HepG2 (cell line): ENCODE results near the gene OAF. TPM values are rescaled to one million over a fixed set of nuclear protein-coding genes. Genes with fewer than 3 reads are reported as not detected.

Experiments
- CEBPG ChIP-seq: IDR thresholded peaks from 2 replicates; pipeline ENCODE4 v1.6.1; 2016
- FOSL2 ChIP-seq: sonication (generic); formaldehyde crosslinking; IDR thresholded peaks from 2 replicates; pipeline ENCODE4 v1.4.0; 2020; ENCODE audit warnings: missing genetic modification reagents
- HOXA9 ChIP-seq: sonication (generic); formaldehyde crosslinking; IDR thresholded peaks from 2 replicates; pipeline ENCODE4 v1.8.1; 2022; ENCODE audit warnings: missing genetic modification reagents, mild to moderate bottlenecking, moderate library complexity, borderline replicate concordance
- KDM1A ChIP-seq: IDR thresholded peaks from 2 replicates; pipeline ENCODE4 v1.6.1; 2016; ENCODE audit warnings: missing compliant biosample characterization
- MAFK ChIP-seq, 2 experiments: IDR thresholded peaks in 1 of 2; conservative IDR thresholded peaks in 1 of 2; 2 replicates each; pipeline ENCODE4 v1.6.1; 2011; ENCODE audit warnings: improper control_type of control experiment in 2 of 2, low read length in 2 of 2
- NFKBIZ ChIP-seq: IDR thresholded peaks from 2 replicates; pipeline ENCODE4 v1.6.1; 2018; ENCODE audit warnings: missing genetic modification reagents, missing compliant biosample characterization
- ONECUT2 ChIP-seq: sonication (generic); formaldehyde crosslinking; IDR thresholded peaks from 2 replicates; pipeline ENCODE4 v1.4.0; 2020; ENCODE audit warnings: missing genetic modification reagents
- PAX8 ChIP-seq: sonication (generic); formaldehyde crosslinking; IDR thresholded peaks from 2 replicates; pipeline ENCODE4 v1.8.0; 2022; ENCODE audit warnings: mild to moderate bottlenecking, missing genetic modification reagents, borderline replicate concordance
- PHF20 ChIP-seq: sonication (generic); formaldehyde crosslinking; IDR thresholded peaks from 2 replicates; pipeline ENCODE4 v1.5.0; 2020; ENCODE audit warnings: mild to moderate bottlenecking, missing genetic modification reagents
- RARA ChIP-seq: IDR thresholded peaks from 2 replicates; pipeline ENCODE4 v1.6.1; 2016; ENCODE audit warnings: missing genetic modification reagents, missing compliant biosample characterization
- RERE ChIP-seq: IDR thresholded peaks from 2 replicates; pipeline ENCODE4 v1.6.1; 2016; ENCODE audit warnings: low read depth, missing genetic modification reagents, missing compliant biosample characterization
- SAP130 ChIP-seq: IDR thresholded peaks from 2 replicates; pipeline ENCODE4 v1.6.1; 2016; ENCODE audit warnings: low read depth
- SIX4 ChIP-seq: sonication (generic); formaldehyde crosslinking; IDR thresholded peaks from 2 replicates; pipeline ENCODE4 v1.4.0; 2020; ENCODE audit warnings: missing genetic modification reagents
- SMARCE1 ChIP-seq: fragments of 450-650 bp; IDR thresholded peaks from 2 replicates; pipeline ENCODE4 v1.6.1; 2017; ENCODE audit warnings: borderline replicate concordance
- SYNCRIP ChIP-seq: fragments of 200-400 bp; formaldehyde crosslinking; IDR thresholded peaks from 2 replicates; pipeline ENCODE4 v1.6.1; 2018; ENCODE audit warnings: mild to moderate bottlenecking, low read depth, low read length; ENCODE audit not compliant: insufficient read depth
- TBX2 ChIP-seq: sonication (generic); formaldehyde crosslinking; IDR thresholded peaks from 2 replicates; pipeline ENCODE4 v1.5.0; 2020; ENCODE audit warnings: missing genetic modification reagents, mild to moderate bottlenecking, borderline replicate concordance
- ZBTB1 ChIP-seq: sonication (generic); formaldehyde crosslinking; IDR thresholded peaks from 2 replicates; pipeline ENCODE4 v1.4.0; 2020; ENCODE audit warnings: missing genetic modification reagents, borderline replicate concordance
- ZFYVE20 ChIP-seq: sonication (generic); formaldehyde crosslinking; IDR thresholded peaks from 2 replicates; pipeline ENCODE4 v1.8.0; 2023; ENCODE audit warnings: low read depth, mild to moderate bottlenecking, moderate library complexity, missing genetic modification reagents, borderline replicate concordance
- ZKSCAN5 ChIP-seq: sonication (generic); formaldehyde crosslinking; IDR thresholded peaks from 2 replicates; pipeline ENCODE4 v1.5.1; 2020; ENCODE audit warnings: mild to moderate bottlenecking, missing genetic modification reagents
- ZNF18 ChIP-seq: sonication (generic); formaldehyde crosslinking; IDR thresholded peaks from 2 replicates; pipeline ENCODE4 v1.8.0; 2022; ENCODE audit warnings: mild to moderate bottlenecking, missing genetic modification reagents; ENCODE audit not compliant: insufficient replicate concordance
- ZNF205 ChIP-seq: IDR thresholded peaks from 2 replicates; pipeline ENCODE4 v1.6.1; 2018; ENCODE audit warnings: missing biosample characterization, missing genetic modification reagents
- ZNF292 ChIP-seq: sonication (generic); formaldehyde crosslinking; IDR thresholded peaks from 2 replicates; pipeline ENCODE4 v1.8.1; 2022; ENCODE audit warnings: mild to moderate bottlenecking, low read depth, missing genetic modification reagents, borderline replicate concordance
- ZNF33B ChIP-seq: sonication (generic); formaldehyde crosslinking; IDR thresholded peaks from 2 replicates; pipeline ENCODE4 v1.5.1; 2020; ENCODE audit warnings: mild to moderate bottlenecking, missing genetic modification reagents
- ZNF546 ChIP-seq: sonication (generic); formaldehyde crosslinking; conservative IDR thresholded peaks from 2 replicates; pipeline ENCODE4 v1.8.1; 2023; ENCODE audit warnings: mild to moderate bottlenecking, missing genetic modification reagents
- ZNF577 ChIP-seq: sonication (generic); formaldehyde crosslinking; IDR thresholded peaks from 2 replicates; pipeline ENCODE4 v1.4.0; 2020; ENCODE audit warnings: mild to moderate bottlenecking, low read depth, missing genetic modification reagents, borderline replicate concordance
- polyA plus RNA-seq, 8 experiments: library from polyadenylated mRNA; depleted of rRNA in 3 of 8; stranded (reverse) in 7 of 8; unstranded in 1 of 8; fragments of >200 nt; fragmentation: Illumina TruSeq in 4 of 8; extraction: Trizol in 4 of 8; gene quantifications; 2 replicates each; pipeline versions ENCODE4 v1.2.1 to v1.2.3, GENCODE V29; 2011 to 2016; ENCODE audit warnings: low read depth in 4 of 8, missing spikeins in 1 of 8, mixed read lengths in 1 of 8; ENCODE audit not compliant: insufficient read depth in 1 of 8
- total RNA-seq, 5 experiments: library from RNA; depleted of rRNA; stranded (reverse); fragments of >200 nt; fragmentation: Illumina TruSeq; extraction: Trizol; gene quantifications; 2 replicates each; pipeline ENCODE4 v1.2.3, GENCODE V29; 2016; ENCODE audit warnings: low read depth in 1 of 5

OAF gene
- total and polyA plus RNA-seq, 2 of the 13 experiments (the other 11 are each of a cell fraction or from before 2014, with no cell fraction given) = 63.7 to 94.6 TPM

- TF ChIP-seq HOXA9 (no peak), ONECUT2 (CRISPR knock-in tag) (no peak), ZFYVE20 (CRISPR knock-in tag) (no peak), ZBTB1 (CRISPR knock-in tag) (no peak), RARA (CRISPR knock-in tag) (peak; percentile 82), NFKBIZ (CRISPR knock-in tag) (no peak), SAP130 (peak; percentile 53), TBX2 (CRISPR knock-in tag) (no peak; the same call in 1 of the 2 replicates), SMARCE1 (no peak), ZKSCAN5 (CRISPR knock-in tag) (no peak), ZNF292 (CRISPR knock-in tag) (0 out of 2 replicates have a peak, but pooled peaks have one; percentile 29), SYNCRIP (no peak), RERE (CRISPR knock-in tag) (no peak), KDM1A (CRISPR knock-in tag) (no peak), ZNF205 (CRISPR knock-in tag) (no peak), ZNF577 (CRISPR knock-in tag) (no peak), ZNF18 (no peak), ZNF33B (CRISPR knock-in tag) (no peak), FOSL2 (CRISPR knock-in tag) (0 out of 2 replicates have a peak, but pooled peaks have one; percentile 20), ZNF546 (no peak), PAX8 (CRISPR knock-in tag) (no peak), PHF20 (CRISPR knock-in tag) (no peak), MAFK (conservative IDR thresholded peaks at IDR 0.05 in 1 of 2, IDR thresholded peaks at IDR 0.05 in 1 of 2; ENCODE audit: low read length in 2 of 2) (no peak), SIX4 (CRISPR knock-in tag) (no peak), CEBPG (CRISPR knock-in tag) (peak; percentile 45)
Observed at GRCh38 chr11:120198787-120199469, 11.9 kb upstream of the OAF start (continued).
